ENCODE measurements around the gene CABYR. TPM values are rescaled to one million over a fixed set of nuclear protein-coding genes. Genes with fewer than 3 reads are reported as not detected.

The CABYR gene
- total RNA-seq, 1 donor from 2014 or later: 0.74 TPM

Small RNA genes within 50 kb of the gene (small RNA-seq; reads per million reads assigned to genes)
- gene RF00017: not detected
- gene RNA5SP452: 0.26 reads per million
- gene RNU5A-6P: not detected

Other genes starting within 250 kb of the CABYR start
- gene TTC39C, start 124.3 kb upstream of the CABYR start, total RNA-seq: 42.5 TPM